ENCODE data around the gene FAM13A.

Gene FAM13A

DNA sequence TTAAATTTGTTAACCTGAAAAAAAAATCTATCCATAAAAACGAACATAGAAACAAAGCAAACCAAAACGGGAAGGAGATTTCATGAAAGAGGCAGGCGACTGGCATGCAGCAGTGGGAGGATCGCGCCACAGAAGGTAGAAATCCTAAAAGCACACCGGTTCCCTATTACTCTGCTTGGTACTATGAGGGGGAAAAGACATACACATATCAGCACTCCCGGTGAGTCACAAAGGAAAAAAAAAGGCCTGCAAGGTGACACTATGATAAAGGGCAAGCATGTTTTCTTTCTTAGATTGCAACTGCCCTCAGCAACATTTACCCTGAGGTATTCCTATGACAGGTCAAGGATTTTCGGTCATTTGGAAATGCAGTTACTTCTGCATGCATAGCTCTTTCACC, 298.7 kb downstream of the FAM13A start:
- Histone ChIP-seq H3K36me3 (replicated peaks; ENCODE audit: insufficient read depth, low read length) (no peaks in the 10 kb centered on the region), H3K9ac (ENCODE audit: low read length) (no peak overlapping the region), H3K4me3 (ENCODE audit: low read length) (no peak overlapping the region), H4K20me1 (ENCODE audit: insufficient read depth, low read length) (no peaks in the 10 kb centered on the region), H3K27ac (ENCODE audit: low read length) (no peak overlapping the region), H3F3A (ENCODE audit: insufficient read depth, low read length) (no peaks in the 10 kb centered on the region), H3K4me1 (ENCODE audit: low read length) (no peaks in the 10 kb centered on the region), H3K9me3 (replicated peaks; ENCODE audit: insufficient read depth, low read length) (no peaks in the 10 kb centered on the region), H2AFZ (ENCODE audit: low read length) (no peak overlapping the region), H3K4me2 (ENCODE audit: low read depth, low read length) (no peak overlapping the region), H3K79me2 (ENCODE audit: low read length) (no peaks in the 10 kb centered on the region), H3K9me2 (replicated peaks; ENCODE audit: insufficient read depth, low read length) (no peaks in the 10 kb centered on the region), H3K27me3 (replicated peaks; ENCODE audit: insufficient read depth, low read length) (no peaks in the 10 kb centered on the region)
- DNase-seq: no peak
- TF ChIP-seq EZH2phosphoT487 (IDR thresholded peaks at IDR 0.05; ENCODE audit: low read length) (no peak), EZH2 (optimal IDR thresholded peaks at IDR 0.05; ENCODE audit: low read depth, low read length) (no peak), CTCF (IDR thresholded peaks at IDR 0.05; ENCODE audit: low read length) (no peak)

- H4K20me1 ChIP-seq (ENCODE audit: insufficient read depth, low read length): no peaks in the 10 kb centered on the region
- H3K27ac ChIP-seq (ENCODE audit: low read length): no peak overlapping the region
- TF ChIP-seq EZH2phosphoT487 (IDR thresholded peaks at IDR 0.05; ENCODE audit: low read length) (no peak), CTCF (IDR thresholded peaks at IDR 0.05; ENCODE audit: low read length) (no peak), EZH2 (optimal IDR thresholded peaks at IDR 0.05; ENCODE audit: low read depth, low read length) (no peak)
- H3K4me2 ChIP-seq (ENCODE audit: low read depth, low read length): no peak overlapping the region
- no peaks in the 10 kb centered on the region for H3K27me3 ChIP-seq (replicated peaks; ENCODE audit: insufficient read depth, low read length)
- H2AFZ ChIP-seq (ENCODE audit: low read length): no peak overlapping the region
- H3K36me3 ChIP-seq (replicated peaks; ENCODE audit: insufficient read depth, low read length): no peaks in the 10 kb centered on the region
- no peaks in the 10 kb centered on the region for H3F3A ChIP-seq (ENCODE audit: insufficient read depth, low read length)
- H3K4me1 ChIP-seq (ENCODE audit: low read length): no peaks in the 10 kb centered on the region
- H3K9me3 ChIP-seq (replicated peaks; ENCODE audit: insufficient read depth, low read length): no peaks in the 10 kb centered on the region
- H3K79me2 ChIP-seq (ENCODE audit: low read length): no peaks in the 10 kb centered on the region
- no peak overlapping the region for H3K4me3 ChIP-seq (ENCODE audit: low read length)
- H3K9ac ChIP-seq (ENCODE audit: low read length): no peak overlapping the region
- no peaks in the 10 kb centered on the region for H3K9me2 ChIP-seq (replicated peaks; ENCODE audit: insufficient read depth, low read length)
- DNase-seq: no peak
These were observed 299.2 kb downstream of the FAM13A start for GRCh38 chr4:88757776-88758175.

GRCh38 chr4:88757067-88757466, 299.9 kb downstream of the FAM13A start:
- Histone ChIP-seq H3K27me3 (replicated peaks; ENCODE audit: insufficient read depth, low read length) (no peaks in the 10 kb centered on the region), H3K4me1 (ENCODE audit: low read length) (peaks cover 4% of the 10 kb centered on the region), H3K4me3 (ENCODE audit: low read length) (no peak overlapping the region), H3K36me3 (replicated peaks; ENCODE audit: insufficient read depth, low read length) (no peaks in the 10 kb centered on the region), H3K27ac (ENCODE audit: low read length) (no peak overlapping the region), H3F3A (ENCODE audit: insufficient read depth, low read length) (no peaks in the 10 kb centered on the region), H4K20me1 (ENCODE audit: insufficient read depth, low read length) (no peaks in the 10 kb centered on the region), H3K9me2 (replicated peaks; ENCODE audit: insufficient read depth, low read length) (no peaks in the 10 kb centered on the region), H3K9me3 (replicated peaks; ENCODE audit: insufficient read depth, low read length) (no peaks in the 10 kb centered on the region), H3K9ac (ENCODE audit: low read length) (no peak overlapping the region), H3K79me2 (ENCODE audit: low read length) (no peaks in the 10 kb centered on the region), H3K4me2 (ENCODE audit: low read depth, low read length) (no peak overlapping the region), H2AFZ (ENCODE audit: low read length) (no peak overlapping the region)
- TF ChIP-seq EZH2 (optimal IDR thresholded peaks at IDR 0.05; ENCODE audit: low read depth, low read length) (no peak), EZH2phosphoT487 (IDR thresholded peaks at IDR 0.05; ENCODE audit: low read length) (no peak), CTCF (IDR thresholded peaks at IDR 0.05; ENCODE audit: low read length) (no peak)
- no peak for DNase-seq

Data from MM.1S (cell line).